SK-N-SH (cell line): ENCODE measurements around the gene TFB1M.

Experiments
- EZH2phosphoT487 ChIP-seq: fragments of 200-600 bp; sonication (generic); IDR thresholded peaks from 2 replicates; pipeline ENCODE4 v1.6.1; 2017; ENCODE audit warnings: low read depth, mixed run types, mild to moderate bottlenecking, antibody characterized with exemption, moderate library complexity, borderline replicate concordance
- FOXJ3 ChIP-seq: sonication (generic); formaldehyde crosslinking; IDR thresholded peaks from 2 replicates; pipeline ENCODE4 v1.5.1; 2020; ENCODE audit warnings: mild to moderate bottlenecking, missing genetic modification reagents
- GABPA ChIP-seq: IDR thresholded peaks from 2 replicates; pipeline ENCODE4 v1.4.0; 2012; ENCODE audit warnings: low read depth, mild to moderate bottlenecking
- RFX5 ChIP-seq: IDR thresholded peaks from 2 replicates; pipeline ENCODE4 v1.6.1; 2012; ENCODE audit warnings: mild to moderate bottlenecking, improper control_type of control experiment, low read length
- TF ChIP-seq, protein P1 (sequence below): fragments of 200-600 bp; sonication (generic); IDR thresholded peaks from 2 replicates; pipeline ENCODE4 v1.6.1; 2017; ENCODE audit warnings: antibody characterized with exemption, mild to moderate bottlenecking, moderate library complexity

DNA sequence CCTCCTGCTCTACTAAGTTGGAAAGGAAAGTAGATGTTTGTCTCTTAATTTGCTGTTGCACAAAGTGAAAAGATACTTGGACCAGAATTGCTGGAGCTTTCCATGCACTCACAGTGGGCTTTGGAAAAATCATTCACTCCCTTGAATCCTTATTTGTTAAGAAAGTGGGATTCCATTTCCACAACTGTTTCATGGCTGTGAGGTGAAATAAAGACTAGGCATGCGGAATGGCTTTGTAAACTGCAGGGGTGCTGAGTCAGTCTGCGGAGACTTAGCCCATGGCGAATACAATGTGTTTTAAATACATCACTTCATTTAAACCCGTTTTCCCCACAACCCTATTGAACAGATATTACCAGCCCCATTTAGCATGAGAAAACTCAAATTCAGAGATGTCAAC, 87.2 kb downstream of the TFB1M start:
- TF ChIP-seq RFX5 (no peak), FOXJ3 (no peak), GABPA (no peak), EZH2phosphoT487 (no peak)
- TF ChIP-seq, protein P1, sequence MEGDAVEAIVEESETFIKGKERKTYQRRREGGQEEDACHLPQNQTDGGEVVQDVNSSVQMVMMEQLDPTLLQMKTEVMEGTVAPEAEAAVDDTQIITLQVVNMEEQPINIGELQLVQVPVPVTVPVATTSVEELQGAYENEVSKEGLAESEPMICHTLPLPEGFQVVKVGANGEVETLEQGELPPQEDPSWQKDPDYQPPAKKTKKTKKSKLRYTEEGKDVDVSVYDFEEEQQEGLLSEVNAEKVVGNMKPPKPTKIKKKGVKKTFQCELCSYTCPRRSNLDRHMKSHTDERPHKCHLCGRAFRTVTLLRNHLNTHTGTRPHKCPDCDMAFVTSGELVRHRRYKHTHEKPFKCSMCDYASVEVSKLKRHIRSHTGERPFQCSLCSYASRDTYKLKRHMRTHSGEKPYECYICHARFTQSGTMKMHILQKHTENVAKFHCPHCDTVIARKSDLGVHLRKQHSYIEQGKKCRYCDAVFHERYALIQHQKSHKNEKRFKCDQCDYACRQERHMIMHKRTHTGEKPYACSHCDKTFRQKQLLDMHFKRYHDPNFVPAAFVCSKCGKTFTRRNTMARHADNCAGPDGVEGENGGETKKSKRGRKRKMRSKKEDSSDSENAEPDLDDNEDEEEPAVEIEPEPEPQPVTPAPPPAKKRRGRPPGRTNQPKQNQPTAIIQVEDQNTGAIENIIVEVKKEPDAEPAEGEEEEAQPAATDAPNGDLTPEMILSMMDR: no peak
